C4-2B (cell line): ENCODE measurements around the gene CD244.
"Not testable (repeated sequence)": the region's sequence is repeated elsewhere in the genome, so short reads cannot be mapped to it uniquely, and the experiment has no call there.

Experiments used
- H3K27ac ChIP-seq: fragments of 450-650 bp; 2 replicates; pipeline ENCODE4 v1.5.1; 2017
- CTCF ChIP-seq: fragments of 450-650 bp; conservative IDR thresholded peaks from 2 replicates; pipeline ENCODE4 v1.5.1; 2017; ENCODE audit warnings: mild to moderate bottlenecking
- ZFX ChIP-seq: fragments of 450-650 bp; IDR thresholded peaks from 2 replicates; pipeline ENCODE4 v1.6.1; 2017

Gene CD244

GRCh38 chr1:160884579-160884978 is 21.9 kb upstream of the CD244 start:
- TF ChIP-seq ZFX = no peak
- H3K27ac ChIP-seq = no peak overlapping the region

- H3K27ac ChIP-seq = no peak overlapping the region
- TF ChIP-seq CTCF (no peak), ZFX (no peak)
These were observed 21.2 kb upstream of the CD244 start for GRCh38 chr1:160883581-160884513.

- H3K27ac ChIP-seq = no peak overlapping the region
- no peak for TF ChIP-seq CTCF
- no peak for TF ChIP-seq ZFX
These were observed 19.9 kb upstream of the CD244 start for GRCh38 chr1:160882582-160882981.

- not testable (repeated sequence) for H3K27ac ChIP-seq
These were observed 18.6 kb upstream of the CD244 start for GRCh38 chr1:160881264-160881663.

GRCh38 chr1:160880216-160880615 is 17.5 kb upstream of the CD244 start:
- no peak overlapping the region for H3K27ac ChIP-seq

GRCh38 chr1:160879056-160879455 is 16.4 kb upstream of the CD244 start:
- no peak for TF ChIP-seq CTCF
- no peak for TF ChIP-seq ZFX

More at GRCh38 chr1:160880216-160880615, 17.5 kb upstream of the CD244 start:
- TF ChIP-seq ZFX = no peak

GRCh38 chr1:160877221-160877620 is 14.5 kb upstream of the CD244 start:
- TF ChIP-seq CTCF = peak; percentile 30
- TF ChIP-seq ZFX = no peak
- H3K27ac ChIP-seq = no peak overlapping the region

More at GRCh38 chr1:160879056-160879455, 16.4 kb upstream of the CD244 start:
- H3K27ac ChIP-seq = no peak overlapping the region

GRCh38 chr1:160876311-160876710 is 13.6 kb upstream of the CD244 start:
- TF ChIP-seq CTCF = no peak
- TF ChIP-seq ZFX = no peak

GRCh38 chr1:160875591-160875990 is 12.9 kb upstream of the CD244 start:
- not testable (repeated sequence) for H3K27ac ChIP-seq

More at GRCh38 chr1:160876311-160876710, 13.6 kb upstream of the CD244 start:
- H3K27ac ChIP-seq = no peak overlapping the region
